ENCODE results near the gene TSSK2.
"Not testable (repeated sequence)": the region's sequence is repeated elsewhere in the genome, so short reads cannot be mapped to it uniquely, and the experiment has no call there.

The TSSK2 gene

GRCh38 chr22:19146215-19146968 is 15.3 kb downstream of the TSSK2 start:
- no peak for DNase-seq

GRCh38 chr22:19147195-19147780 is 16.2 kb downstream of the TSSK2 start:
- DNase-seq = no peak

GRCh38 chr22:19148417-19149046 is 17.4 kb downstream of the TSSK2 start:
- DNase-seq = no peak

GRCh38 chr22:19149047-19149883 is 18.2 kb downstream of the TSSK2 start:
- no peak for DNase-seq

- DNase-seq = no peak
These were observed 18.9 kb downstream of the TSSK2 start, which contains the start of gene GSC2 for GRCh38 chr22:19149991-19150390. GSC2 (minus strand) TSS chr22:19150292; CDS start chr22:19150283, 9 bp downstream.

- no peak for DNase-seq
These were observed 19.6 kb downstream of the TSSK2 start for GRCh38 chr22:19150482-19151328.

GRCh38 chr22:19151329-19152191 is 20.5 kb downstream of the TSSK2 start:
- no peak for DNase-seq

GRCh38 chr22:19152942-19153883 is 22.1 kb downstream of the TSSK2 start:
- DNase-seq = no peak

- DNase-seq = not testable (repeated sequence)
These were observed 25.0 kb downstream of the TSSK2 start for GRCh38 chr22:19156109-19156508.

- DNase-seq = not testable (repeated sequence)
These were observed 27.5 kb downstream of the TSSK2 start for GRCh38 chr22:19158649-19159048.

- DNase-seq = no peak
These were observed 33.3 kb downstream of the TSSK2 start for GRCh38 chr22:19164425-19164824.

GRCh38 chr22:19166421-19166820 is 35.3 kb downstream of the TSSK2 start:
- no peak for DNase-seq

GRCh38 chr22:19167106-19167869 is 36.2 kb downstream of the TSSK2 start:
- no peak for DNase-seq

- DNase-seq = no peak
These were observed 37.2 kb downstream of the TSSK2 start for GRCh38 chr22:19168088-19168890.

- DNase-seq = no peak
These were observed 38.2 kb downstream of the TSSK2 start for GRCh38 chr22:19169002-19169946.

- no peak for DNase-seq
These were observed 38.8 kb downstream of the TSSK2 start for GRCh38 chr22:19169947-19170318.

All from NCI-H2107 (cell line).